ENCODE measurements around the gene RANBP3.

Gene RANBP3

DNA sequence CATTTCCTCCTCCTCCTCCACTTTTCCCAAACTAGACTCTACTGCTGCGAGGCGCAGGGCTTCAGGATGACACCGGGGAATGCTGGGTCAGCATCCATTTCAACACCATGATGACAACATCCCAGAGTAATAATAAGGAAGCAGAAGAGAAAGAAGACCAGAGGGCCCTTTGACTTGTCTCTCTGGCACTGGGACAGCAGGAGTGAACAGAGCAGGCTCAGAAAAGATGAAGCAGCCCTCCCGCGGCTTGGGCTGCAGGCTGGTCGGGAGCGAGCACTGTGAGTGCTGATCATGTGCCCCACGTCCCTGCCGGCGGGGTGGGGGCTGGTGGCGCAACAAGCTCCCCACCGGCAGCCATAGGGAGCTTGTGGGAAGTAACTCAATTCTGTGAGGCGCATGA is 30.5 kb downstream of the RANBP3 start:
- DNase-seq, result peak; percentile 55

DNA sequence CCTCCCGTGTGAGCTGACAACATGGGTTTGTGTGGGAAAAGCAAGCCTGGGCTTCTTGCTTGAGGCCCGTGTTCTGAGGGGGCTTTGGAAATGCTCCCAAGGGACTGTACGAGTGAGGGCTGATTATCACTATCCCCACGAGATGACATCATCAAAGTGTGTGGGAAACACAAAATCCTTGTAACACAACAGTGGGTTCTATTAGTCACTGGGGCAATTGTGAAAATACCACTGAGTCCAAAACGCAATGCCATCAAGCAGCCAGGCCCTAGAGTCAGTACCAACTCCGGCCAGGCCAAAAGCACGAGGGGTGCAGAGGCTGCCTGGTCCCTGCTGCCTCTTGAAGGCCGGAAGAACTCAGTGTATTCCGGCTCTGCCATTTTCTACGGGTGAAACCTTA is 34.3 kb downstream of the RANBP3 start:
- peak; percentile 60 for DNase-seq

DNA sequence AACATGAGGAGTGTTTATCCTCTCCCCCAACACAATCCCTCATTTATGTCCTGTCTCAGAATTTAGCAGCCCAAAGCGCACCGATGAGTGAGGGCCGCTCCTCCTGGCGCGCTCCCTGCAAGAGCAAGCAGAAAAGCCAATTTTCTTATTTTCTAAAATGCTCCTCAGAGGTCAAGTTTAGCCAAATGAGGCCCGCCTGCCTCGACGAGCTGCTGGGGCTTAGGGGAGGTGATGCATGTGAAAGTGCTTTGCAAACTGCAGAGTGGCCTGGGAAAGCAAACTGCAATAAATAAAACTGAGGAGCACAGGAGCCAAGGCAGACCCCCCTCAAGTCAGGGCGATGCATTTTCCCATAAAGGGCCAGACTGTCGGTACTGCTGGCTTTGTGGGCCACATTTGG is 34.9 kb downstream of the RANBP3 start:
- no peak for DNase-seq

DNA sequence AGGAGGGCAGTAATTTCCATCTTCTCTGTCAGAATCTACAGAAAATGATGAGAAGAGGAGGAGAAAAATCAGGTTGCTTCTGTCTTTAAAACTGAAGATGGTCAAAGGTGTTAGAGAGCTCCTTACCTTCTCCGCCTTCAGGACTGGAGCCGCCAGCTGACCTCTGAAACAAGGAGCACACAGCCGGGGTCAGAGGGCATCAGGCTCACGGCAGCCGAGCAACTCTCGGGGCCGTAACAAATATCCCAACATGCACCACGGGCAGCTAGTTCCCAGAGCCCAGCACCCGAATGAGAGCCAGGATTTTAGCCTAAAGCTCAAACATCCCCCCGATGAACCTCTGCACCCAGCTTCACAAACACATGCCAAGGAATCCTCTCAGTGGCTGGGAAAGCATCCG is 36.3 kb downstream of the RANBP3 start:
- no peak for DNase-seq

DNA sequence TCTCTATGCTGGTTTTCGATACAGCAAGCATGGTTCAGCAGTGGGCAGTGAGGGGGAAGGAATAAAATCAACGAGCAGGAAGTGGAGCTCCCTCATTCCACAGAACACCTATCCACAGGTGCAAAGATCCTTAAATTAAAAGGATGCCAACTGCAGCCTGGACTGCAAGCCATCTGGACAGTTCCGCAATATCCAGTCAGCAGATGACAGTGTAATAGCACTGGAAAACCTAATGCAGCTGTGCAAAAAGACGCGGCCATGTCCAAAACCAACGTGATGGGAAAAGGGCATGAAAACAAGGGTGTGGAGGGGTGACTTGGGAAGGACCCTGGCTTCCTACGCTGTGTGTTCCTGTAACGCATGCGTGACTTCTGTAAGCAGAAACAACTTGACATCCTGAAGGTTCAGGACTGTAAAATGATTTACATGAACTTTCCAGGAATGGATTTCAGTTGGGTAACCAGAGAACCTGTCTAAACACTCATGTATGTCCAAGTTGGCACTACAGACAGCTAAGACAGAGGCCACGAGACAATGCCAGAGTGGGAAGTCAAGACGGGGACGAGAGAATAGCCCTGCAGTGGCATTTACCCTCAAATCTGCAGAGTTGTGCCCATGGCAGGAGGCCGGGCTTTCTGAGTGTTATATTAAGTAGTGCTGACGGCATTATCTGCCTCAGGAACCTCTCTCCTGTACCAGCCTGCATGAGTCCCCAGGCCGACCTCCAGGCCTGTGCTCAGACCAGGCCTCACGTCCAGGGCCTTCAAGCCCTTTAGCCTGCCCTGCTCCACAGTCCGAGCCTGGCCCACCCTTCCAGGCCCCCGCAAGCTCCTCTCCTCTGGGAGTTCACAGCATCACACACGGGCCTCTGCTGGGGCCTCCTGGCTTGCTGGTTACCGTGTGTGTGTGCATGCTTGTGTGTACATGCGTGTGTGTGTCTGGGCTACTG is 37.4 kb downstream of the RANBP3 start:
- no peak for DNase-seq

DNA sequence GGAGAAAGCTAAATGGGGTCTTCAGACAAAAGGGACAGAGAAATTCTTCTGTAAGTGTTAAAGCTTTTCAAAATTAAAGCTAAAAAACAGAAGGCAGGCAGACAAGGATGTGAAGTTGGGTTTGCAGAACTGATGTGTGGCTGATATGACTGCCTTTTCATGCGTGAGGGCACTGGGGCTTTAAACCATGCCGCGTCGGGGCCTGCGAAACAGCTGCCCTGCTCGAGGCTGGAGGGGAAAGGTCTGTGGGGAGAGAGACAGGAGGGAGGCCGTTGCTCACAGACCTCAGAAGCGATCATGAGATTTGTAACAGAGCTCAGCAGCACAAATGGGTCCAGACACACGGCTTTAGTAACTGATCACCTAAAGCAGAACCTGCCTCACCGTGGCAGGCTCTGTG is 40.4 kb downstream of the RANBP3 start:
- no peak for DNase-seq

DNA sequence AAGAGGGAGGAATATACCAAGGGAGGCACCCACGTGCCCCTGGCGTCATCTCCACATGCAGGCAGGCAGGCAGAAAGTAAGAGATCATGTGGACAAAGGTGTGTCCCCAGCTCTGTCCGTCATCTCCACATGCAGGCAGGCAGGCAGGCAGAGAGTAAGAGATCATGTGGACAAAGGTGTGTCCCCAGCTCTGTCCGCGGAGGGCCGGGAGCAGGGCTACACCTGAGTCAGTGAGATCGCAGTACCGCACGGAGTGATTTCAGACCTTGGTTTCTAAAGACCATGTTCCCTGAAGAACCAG is 41.7 kb downstream of the RANBP3 start:
- no peak for DNase-seq

DNA sequence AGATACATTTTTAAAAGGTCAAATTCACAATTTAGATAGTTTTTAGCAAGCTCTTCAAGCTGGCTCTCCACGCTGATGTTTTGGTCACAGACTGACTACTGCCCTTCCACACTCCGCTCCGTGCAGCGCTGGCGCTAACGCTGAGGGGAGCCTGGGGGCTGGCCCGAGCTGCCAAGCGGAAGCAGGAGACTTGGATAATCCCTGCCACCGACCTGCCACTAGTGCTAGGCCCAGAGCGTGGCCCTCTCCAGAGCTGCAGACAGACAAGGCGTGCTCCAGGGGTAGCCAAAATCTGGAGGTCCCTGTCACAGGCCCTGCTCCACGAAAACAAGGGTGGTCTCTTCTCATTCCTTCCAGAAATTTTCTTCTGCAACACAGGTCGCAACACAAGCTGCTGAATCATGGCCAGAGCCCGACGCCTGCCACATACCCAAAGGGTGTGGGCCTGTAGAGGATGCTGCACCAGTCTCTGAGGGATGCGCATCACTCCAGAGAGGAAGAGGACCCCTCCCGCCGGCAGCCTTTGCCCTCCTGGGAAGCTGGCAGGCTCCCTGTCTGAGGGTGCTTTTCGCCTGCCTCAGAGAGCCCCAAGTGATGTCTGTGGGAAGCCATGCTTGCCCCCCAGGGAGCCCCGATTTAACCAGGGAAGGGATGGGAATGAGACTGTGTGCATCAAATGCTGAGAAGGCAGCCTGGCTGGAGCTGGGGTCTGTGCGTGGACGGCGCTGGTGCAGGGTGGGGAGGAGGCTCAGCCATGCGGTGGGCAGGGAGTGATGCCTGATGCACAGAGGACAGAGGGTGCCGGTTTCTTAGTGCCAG is 42.3 kb downstream of the RANBP3 start:
- DNase-seq, result no peak

DNA sequence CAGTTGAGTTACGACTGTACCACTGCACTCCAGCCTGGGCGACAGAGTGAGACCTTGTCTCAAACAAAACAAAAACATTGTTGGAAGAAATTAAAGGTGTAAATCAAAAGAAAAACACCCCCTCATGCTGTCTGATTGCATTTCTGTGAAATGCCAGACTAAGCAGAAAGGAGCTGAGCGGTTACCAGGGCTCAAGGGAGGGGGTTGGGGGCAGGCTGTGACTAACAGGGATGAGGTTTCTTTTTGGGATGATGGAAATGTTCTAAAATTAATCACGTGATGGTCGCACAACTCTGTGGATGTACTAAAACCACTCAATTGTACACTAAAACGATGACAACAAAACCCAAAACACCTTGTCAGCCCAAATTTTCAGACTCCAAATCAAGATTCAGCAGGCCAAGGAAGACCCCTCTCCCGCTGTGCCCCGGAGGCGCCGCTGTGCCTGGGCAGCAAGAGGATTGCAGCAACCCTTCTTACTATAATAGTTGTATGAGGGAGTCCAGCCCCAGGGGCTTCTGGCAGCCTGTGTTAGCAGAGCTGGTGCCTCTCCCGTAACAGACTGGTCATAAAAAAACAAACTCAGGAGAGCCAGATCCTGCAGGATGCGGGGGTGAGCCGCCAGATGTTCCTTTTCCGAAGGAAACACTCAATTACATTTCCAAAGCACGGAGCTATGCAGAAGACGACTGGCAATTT is 43.0 kb downstream of the RANBP3 start:
- DNase-seq, result peak; percentile 58

DNA sequence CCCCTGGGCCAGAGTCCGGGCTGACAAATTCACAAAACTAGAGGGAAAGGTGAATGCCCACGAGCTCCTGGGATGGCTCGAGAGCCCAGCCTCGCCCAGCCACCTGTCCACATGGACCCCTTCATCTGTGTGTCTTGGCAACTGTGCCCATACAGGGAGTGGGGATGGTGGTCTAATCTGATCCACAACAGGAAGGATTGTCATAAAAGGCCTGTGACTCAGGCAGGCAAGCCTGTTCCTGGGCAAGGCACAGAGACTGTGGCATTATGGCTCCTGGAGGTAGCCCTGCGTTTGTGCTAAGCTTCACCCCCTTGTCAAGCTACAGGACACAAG is 43.9 kb downstream of the RANBP3 start:
- no peak for DNase-seq

DNA sequence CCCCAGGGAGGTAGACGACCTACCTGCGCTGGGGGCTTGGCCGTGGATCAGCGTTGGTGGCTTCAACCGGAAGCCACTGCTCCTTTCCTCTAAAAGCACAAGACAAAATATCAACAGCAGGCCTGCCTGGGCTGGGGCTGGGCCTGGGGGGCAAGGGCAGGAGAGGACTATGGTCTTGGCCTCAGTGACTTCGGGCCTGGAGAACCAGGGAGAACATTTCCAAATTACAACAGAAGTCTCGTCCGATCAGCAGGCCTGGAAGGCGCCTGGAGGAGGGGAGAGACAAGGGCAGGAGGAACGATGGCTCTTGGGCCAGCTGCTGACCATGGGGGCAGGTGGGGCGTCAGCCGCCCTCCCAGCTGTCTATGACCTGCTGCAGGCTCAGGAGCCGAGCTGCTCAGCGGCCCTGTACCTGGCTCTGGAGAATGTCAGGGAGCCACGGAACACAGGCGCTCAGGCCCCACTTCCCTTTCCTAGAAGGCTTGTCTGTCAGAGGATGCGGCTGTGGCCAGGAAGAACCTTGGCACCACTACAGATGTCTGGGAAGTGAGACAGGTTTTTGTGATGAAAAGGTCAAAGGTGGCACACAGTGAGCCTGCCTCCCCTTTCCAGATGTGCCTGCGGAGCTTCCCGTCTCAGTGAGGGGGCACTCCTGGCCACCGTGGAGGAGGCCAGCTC is 44.4 kb downstream of the RANBP3 start:
- no peak for DNase-seq

DNA sequence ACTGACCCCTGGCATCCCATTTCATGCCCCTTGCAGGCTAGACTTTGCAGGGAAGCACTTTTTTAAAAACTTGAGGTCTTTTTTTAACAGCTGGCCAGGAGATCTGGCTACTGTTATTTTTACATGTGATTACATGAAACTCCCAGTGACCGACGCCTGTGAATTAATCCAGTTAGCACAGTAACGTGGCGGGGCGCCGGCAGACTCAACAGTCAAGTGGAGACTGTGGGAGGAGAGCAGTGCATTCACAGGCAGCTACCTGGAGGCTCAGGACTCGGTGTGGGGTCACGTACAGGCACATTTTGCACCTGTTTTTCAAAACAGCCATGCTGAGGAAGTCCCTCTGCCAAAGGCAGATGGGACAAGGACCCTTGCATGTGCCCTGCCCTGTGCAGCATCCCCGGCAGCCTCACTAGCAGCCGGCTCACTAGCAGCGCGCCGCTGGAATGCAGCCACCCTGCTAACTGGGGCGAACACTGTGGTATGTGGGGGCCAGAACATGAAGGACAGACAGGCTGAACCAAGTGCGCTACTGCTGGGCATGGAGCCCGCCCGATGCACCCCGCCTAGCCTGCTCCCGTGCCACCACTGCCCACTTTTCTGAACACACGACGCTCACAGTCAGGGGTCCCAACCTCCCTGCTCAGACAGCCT is 45.2 kb downstream of the RANBP3 start:
- no peak for DNase-seq

DNA sequence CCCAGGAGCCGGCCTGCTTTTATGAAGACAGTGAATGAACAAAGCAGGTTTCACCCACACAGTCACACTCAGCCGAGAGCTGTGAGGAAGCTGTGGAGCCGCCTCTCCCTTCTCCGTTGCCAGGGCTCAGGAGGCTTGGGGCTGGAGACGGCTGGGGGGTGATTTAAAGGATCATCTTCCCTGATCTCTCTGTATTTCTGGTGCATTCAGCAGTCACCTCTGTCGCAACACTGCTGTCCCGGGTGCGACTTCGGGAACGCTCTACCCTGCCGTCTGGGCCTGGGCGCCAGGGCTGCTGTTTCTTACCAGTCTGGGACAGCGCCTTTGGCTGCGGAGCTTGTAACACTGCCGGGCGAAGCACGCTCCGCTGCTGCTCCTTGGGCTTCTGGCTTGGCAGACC is 45.8 kb downstream of the RANBP3 start:
- DNase-seq, result no peak

DNA sequence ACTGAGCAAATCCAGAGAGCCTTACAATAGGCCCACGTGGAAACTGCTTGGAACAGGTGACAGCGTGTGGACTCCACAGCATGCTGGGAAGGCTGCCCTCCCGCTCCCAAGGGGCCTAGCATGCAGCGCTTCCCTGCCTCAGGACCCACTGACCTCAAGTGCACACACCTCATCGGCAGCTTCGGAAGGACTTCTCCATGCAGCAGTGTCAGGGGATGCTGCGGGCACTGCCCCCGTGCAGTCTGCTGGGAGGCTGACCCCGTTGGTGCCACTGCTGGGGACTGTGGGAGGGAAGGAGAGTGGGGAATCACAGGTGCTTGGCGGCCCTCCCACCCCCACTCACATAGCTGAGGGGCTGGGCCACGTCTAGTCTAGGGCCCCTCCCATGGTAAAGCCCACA is 46.7 kb downstream of the RANBP3 start:
- DNase-seq, result no peak

DNA sequence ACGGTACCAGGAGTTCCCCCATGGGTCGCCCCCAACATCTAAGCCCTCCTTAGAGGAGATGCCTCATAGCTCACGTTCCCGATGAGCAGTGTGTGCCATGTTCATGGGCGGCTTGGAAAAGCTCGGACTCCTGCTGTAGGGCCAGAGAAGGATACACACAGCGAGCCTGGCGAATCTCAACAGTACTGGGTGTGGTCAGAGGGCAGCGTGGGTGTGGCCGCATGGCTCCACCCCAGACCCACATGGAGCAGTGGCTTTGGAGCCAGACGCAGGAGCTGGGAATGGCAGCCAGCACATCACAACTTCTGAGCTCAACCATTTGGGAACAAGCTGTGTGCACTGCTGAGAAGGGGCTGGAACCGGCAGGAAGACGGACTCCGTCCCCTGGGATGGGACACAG is 48.3 kb downstream of the RANBP3 start:
- no peak for DNase-seq

DNA sequence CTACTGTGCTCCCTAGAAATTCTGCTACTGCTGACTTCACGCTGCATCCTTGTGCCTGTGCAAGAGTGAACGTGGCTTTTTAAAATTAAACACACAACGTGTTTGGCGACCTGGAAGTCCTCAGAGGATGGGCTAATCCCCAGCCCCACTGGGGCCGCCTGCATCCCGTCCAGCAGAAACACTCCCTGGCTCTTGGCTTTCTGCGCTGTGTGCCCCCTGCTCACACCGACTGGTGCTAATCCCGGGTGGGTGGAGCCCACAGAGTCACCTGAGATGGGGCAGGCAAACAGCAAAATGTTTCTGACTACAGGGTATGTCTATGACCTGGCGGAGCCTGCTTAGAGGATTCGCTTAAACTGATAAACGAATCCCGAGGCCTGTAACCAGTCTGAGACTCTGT is 48.8 kb downstream of the RANBP3 start:
- DNase-seq, result no peak

DNA sequence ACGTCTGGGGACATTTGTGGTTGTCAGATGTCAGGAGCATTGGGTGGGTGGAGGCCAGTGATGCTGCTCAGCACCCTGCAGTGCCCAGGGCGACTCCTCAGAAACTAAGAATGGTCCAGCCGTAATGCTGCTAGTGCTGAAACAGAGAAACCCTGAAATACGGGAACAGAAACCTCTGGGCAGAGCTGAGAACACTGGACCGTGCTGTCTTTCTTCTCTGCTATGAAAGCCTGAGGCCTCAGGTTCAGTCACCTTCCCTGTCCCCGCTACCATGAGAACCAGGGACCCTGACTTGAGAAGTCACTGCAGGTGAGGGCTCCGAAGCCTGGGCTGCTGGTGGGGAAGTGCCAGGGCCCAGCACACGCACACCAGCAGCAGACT is 50.5 kb downstream of the RANBP3 start:
- no peak for DNase-seq

DNA sequence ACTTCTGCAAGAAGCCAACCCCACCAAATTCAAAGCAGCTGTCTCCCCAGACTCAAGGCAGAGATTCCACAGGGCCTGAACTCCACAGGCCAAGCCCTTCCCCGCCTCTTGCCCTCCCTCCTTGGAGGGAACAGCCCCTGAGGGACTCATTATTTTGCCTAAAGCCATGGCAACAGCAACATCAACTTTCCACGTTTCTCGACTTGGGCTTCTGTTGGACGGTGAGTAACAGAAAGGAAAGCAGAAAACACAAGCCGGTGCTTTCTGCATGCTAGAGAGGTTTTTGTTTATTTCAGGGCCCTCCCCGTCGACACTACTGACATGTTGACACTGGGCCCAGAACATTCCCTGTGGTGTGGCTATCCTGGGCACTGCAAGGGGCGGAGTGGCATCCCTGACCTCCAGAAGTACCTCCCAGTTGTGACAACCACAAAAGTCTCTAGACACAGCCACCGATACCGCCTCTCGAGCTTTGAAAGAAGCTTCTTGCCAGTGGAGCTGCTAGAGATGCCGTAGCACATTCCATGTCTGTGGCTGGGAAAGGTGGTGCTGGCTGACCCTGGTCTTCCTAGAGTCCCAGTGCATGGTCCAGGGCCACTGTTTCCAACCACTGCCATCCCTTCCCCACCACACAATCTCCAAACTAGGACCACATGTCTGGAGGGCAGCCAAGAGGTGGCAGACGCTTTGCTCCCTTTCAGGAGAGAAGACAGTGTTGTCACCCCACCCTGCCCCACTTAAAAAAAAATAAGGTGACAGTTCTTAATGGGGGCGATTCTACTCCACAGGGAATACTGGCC is 51.1 kb downstream of the RANBP3 start:
- peak; percentile 88 for DNase-seq

DNA sequence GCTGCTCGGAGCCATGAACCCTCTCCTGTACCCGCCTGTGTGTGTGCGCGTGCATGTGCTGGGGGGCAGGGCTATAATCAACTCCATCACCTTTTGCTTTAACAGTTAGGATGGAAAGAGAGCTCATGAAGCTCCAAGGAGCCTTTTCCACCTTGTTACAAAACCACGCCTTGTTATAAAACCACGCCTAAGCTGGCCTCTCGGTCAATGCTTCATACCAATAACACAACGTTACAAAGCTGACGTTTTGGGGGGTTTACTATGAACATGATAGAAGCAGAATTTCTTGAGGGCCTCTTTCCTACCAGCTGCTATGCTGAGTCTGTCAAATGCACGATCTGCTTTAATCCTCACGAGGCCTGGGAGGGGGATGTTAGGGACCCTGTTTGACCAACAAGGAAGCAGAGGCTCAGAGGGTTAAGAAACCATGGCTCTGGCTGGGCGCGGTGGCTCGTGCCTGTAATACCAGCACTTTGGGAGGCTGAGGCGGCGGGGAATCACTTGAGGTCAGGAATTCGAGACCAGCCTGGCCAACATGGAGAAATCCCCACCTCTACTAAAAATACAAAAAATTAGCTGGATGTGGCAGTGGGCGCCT is 52.0 kb downstream of the RANBP3 start:
- no peak for DNase-seq

DNA sequence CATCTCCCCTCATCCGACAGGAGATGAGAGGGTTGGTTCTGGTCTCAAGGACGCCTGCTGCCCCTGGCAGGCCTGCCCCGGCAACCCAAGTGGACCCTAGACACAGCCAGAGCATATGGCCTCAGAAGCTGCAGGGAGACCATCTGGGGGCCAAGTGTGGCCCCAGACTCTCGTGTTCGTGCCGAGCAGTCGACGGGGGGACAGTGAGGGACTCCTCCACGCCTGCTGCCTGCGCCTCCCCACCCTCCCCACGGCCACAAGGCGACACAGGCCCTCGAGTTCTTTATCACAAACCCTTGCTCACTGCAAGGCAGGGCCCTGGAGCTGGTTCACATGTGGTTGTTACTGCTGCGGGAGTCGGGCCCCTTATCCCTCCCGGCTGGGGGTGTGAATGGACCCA is 54.6 kb downstream of the RANBP3 start:
- DNase-seq, result no peak

DNA sequence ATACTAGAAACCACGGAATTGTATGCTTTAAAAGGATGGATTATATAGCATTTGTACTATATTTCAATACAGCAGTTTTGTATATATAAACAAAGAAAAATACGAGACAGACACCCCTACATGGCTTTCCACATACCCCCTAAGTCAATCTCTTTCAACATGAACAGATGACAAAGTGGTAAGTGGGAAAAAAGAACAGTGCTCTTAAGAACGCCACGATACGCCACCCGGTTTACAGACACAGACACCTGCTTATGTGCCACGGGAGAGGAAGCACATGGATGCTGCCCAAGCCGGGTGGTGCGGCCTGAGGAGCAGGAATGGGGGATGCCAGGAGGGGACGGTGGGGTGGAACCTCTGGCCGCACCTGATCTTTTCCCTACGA is 55.8 kb downstream of the RANBP3 start:
- DNase-seq, result no peak
